ENCODE measurements around the gene CFAP119. TPM values are rescaled to one million over a fixed set of nuclear protein-coding genes. Genes with fewer than 3 reads are reported as not detected.
A peak's percentile ranks its signal among the peaks of the same experiment; 100 is the strongest.

CFAP119 gene
- total RNA-seq, 1 experiment from 2014 or later, result 4.2 TPM

- Histone ChIP-seq H3K27ac (peak overlapping the region; percentile 34), H3K4me3 (peak overlapping the region; percentile 67), H3K36me3 (peaks cover 22% of the 10 kb centered on the region), H3K9me3 (replicated peaks) (no peaks in the 10 kb centered on the region), H3K4me1 (peaks cover 5% of the 10 kb centered on the region; the same call in 1 of the 2 replicates), H3K27me3 (no peaks in the 10 kb centered on the region)
- DNase-seq, result no peak
Measured at GRCh38 chr16:30760577-30761426, 1.1 kb downstream of the CFAP119 start.

DNA sequence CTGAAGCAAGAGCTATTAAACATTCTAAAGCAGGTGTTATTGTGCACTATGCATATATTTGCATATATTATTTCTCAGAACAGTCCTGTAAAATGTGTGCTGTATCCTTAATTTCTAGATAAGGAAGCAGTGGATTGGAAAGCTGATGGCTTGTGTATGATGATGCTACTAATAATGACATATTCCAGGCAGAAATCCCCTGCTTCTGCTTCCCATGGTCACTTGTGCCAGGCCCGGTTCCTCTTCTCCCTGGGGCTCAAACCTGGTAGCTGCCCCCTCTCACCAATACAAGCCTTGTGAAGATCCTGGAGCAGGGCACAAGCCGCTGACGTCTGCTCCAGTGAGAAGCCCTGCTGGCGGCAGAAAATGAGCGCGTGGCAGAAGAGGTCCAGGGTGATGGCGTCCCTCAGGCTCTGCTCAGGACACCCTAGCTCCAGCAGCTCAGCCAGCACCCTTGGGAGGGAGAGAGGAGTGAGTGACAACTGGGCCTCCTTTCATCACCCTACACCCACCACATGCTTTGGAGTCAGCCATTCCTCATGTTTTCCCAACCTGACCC is 1.8 kb downstream of the CFAP119 start:
- Histone ChIP-seq H3K9me3 (replicated peaks) (no peaks in the 10 kb centered on the region), H3K27ac (no peak overlapping the region), H3K36me3 (peaks cover 22% of the 10 kb centered on the region), H3K4me3 (no peak overlapping the region), H3K4me1 (peaks cover 5% of the 10 kb centered on the region; the same call in 1 of the 2 replicates), H3K27me3 (no peaks in the 10 kb centered on the region)
- no peak for DNase-seq

- Histone ChIP-seq H3K9me3 (replicated peaks) (no peaks in the 10 kb centered on the region), H3K36me3 (peaks cover 16% of the 10 kb centered on the region), H3K4me3 (no peak overlapping the region), H3K27me3 (no peaks in the 10 kb centered on the region), H3K27ac (no peak overlapping the region), H3K4me1 (peaks cover 5% of the 10 kb centered on the region; the same call in 1 of the 2 replicates)
- no peak for DNase-seq
Measured at GRCh38 chr16:30758988-30759491, 2.8 kb downstream of the CFAP119 start.

DNA sequence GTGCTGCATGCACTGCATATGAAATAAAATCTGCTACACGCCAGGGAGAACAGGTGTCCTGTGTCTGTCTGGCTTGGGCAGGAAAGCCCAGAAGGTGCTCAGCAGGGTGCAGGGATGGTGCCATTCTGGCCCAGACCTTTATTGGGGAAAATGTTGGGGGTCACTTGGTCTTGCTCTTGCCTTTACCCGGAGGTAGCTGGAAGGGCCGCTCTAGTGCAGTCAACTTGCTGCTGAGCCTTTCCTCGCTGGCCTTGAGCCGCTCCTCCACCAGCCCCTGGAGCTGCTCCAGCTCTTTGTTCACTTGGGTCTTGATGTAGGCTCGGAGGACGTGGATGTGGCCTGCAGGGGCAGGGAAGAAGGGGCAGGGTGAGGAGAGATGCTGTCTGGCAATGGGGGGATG is 4.5 kb downstream of the CFAP119 start:
- no peak for DNase-seq
- peaks cover 28% of the 10 kb centered on the region for H3K36me3 ChIP-seq
- no peaks in the 10 kb centered on the region for H3K27me3 ChIP-seq
- no peaks in the 10 kb centered on the region for H3K9me3 ChIP-seq (replicated peaks)
- H3K27ac ChIP-seq, result no peak overlapping the region
- H3K4me1 ChIP-seq, result 0 out of 2 replicates have a peak, but pooled peaks cover 2% of the 10 kb centered on the region
- no peak overlapping the region for H3K4me3 ChIP-seq

- H3K9me3 ChIP-seq (replicated peaks), result no peaks in the 10 kb centered on the region
- H3K4me3 ChIP-seq, result no peak overlapping the region
- H3K36me3 ChIP-seq, result peaks cover 28% of the 10 kb centered on the region
- no peak for DNase-seq
- H3K4me1 ChIP-seq, result 0 out of 2 replicates have a peak, but pooled peaks cover 2% of the 10 kb centered on the region
- H3K27me3 ChIP-seq, result no peaks in the 10 kb centered on the region
- no peak overlapping the region for H3K27ac ChIP-seq
Measured at GRCh38 chr16:30756781-30757100, 5.1 kb downstream of the CFAP119 start.

DNA sequence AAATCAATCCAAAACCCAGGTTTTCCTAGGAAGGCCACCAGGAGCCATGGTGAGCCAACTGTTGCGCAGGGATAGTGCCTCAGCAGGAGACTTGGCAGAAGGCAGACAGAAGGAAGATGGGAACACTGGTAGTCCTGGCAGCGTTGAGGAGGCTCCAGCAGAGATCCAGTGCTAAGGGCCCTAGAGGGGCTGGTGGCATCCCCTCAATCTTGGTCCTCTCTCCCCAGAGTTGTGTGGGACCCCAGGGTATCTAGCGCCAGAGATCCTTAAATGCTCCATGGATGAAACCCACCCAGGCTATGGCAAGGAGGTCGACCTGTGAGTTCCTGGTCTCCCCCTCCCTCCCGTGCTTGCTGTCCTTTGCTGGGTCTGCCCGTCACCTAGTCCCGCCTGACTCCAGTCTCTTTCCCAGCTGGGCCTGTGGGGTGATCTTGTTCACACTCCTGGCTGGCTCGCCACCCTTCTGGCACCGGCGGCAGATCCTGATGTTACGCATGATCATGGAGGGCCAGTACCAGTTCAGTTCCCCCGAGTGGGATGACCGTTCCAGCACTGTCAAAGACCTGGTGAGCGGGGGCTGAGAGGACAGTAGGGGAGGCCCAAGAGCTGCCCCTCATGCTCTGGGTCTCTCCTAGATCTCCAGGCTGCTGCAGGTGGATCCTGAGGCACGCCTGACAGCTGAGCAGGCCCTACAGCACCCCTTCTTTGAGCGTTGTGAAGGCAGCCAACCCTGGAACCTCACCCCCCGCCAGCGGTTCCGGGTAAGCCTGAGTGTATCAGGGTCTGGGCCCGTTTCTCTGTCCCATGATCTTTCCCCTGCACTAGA is 5.7 kb downstream of the CFAP119 start:
- H3K27ac ChIP-seq, result no peak overlapping the region
- 0 out of 2 replicates have a peak, but pooled peaks cover 2% of the 10 kb centered on the region for H3K4me1 ChIP-seq
- H3K36me3 ChIP-seq, result peaks cover 33% of the 10 kb centered on the region
- H3K9me3 ChIP-seq (replicated peaks), result no peaks in the 10 kb centered on the region
- no peak overlapping the region for H3K4me3 ChIP-seq
- H3K27me3 ChIP-seq, result no peaks in the 10 kb centered on the region
- DNase-seq, result no peak

DNA sequence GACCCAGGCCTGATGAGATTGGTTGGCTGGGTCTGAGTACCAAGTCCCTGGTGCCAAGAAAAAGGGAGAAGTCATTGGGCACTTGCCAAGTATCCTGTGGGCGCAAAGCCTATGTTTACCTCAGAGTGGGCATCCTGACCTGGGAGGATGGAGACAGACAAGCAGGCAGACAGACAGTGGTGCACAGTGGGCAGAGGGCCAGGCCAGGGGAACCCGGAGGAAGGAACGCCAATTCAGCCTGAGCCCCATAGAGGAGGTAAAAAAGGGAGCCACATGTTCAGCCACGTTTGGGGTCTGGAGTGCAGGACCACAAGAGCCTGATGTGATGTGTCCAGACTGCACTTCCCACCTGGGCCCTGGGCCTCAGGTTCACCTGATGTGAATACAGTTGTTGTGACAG is 8.3 kb downstream of the CFAP119 start:
- Histone ChIP-seq H3K27ac (no peak overlapping the region), H3K4me3 (no peak overlapping the region), H3K9me3 (replicated peaks) (no peaks in the 10 kb centered on the region), H3K27me3 (no peaks in the 10 kb centered on the region), H3K36me3 (peaks cover 33% of the 10 kb centered on the region), H3K4me1 (no peaks in the 10 kb centered on the region)
- no peak for DNase-seq

GRCh38 chr16:30750876-30751465 is 10.9 kb downstream of the CFAP119 start:
- H3K27ac ChIP-seq, result no peak overlapping the region
- no peaks in the 10 kb centered on the region for H3K4me1 ChIP-seq
- no peak overlapping the region for H3K4me3 ChIP-seq
- H3K9me3 ChIP-seq (replicated peaks), result no peaks in the 10 kb centered on the region
- peaks cover 31% of the 10 kb centered on the region for H3K36me3 ChIP-seq
- H3K27me3 ChIP-seq, result no peaks in the 10 kb centered on the region
- DNase-seq, result no peak

- no peaks in the 10 kb centered on the region for H3K9me3 ChIP-seq (replicated peaks)
- H3K36me3 ChIP-seq, result peaks cover 24% of the 10 kb centered on the region
- H3K4me3 ChIP-seq, result no peak overlapping the region
- no peak overlapping the region for H3K27ac ChIP-seq
- DNase-seq, result no peak
- H3K27me3 ChIP-seq, result no peaks in the 10 kb centered on the region
- H3K4me1 ChIP-seq, result no peaks in the 10 kb centered on the region
Measured at GRCh38 chr16:30750201-30750600, 11.7 kb downstream of the CFAP119 start.

DNA sequence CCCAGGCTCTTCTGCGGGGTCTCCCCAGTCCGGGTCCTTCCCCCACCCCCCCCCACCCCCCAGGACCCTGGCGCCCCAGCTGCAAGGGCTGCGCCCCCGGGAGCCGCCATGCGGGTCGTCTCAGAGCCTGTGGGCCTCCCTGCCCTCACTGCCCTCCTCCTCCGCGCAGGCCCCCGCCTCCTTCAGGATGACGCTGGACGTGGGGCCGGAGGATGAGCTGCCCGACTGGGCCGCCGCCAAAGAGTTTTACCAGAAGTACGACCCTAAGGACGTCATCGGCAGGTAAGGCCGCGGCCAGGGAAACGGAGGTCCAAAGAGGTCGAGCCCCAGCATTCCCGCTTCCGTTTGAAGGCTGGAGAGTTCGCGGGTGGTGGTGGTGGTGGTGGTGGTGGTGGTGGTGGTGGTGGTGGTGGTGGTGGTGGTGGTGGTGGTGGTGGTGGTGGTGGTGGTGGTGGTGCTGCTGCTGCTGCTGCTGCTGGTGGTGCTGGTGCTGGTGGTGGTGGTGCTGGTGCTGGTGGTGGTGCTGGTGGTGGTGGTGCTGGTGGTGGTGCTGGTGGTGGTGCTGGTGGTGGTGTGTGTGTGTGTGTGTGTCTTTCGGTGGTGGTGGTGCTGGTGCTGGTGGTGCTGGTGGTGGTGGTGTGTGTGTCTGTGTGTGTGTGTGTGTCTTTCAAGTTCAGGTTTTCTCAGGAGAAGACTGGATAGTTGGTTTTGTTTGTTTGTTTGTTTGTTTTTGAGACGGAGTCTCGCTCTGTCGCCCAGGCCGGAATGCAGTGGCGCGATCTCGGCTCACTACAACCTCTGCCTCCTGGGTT is 13.0 kb downstream of the CFAP119 start:
- Histone ChIP-seq H3K9me3 (replicated peaks) (no peaks in the 10 kb centered on the region), H3K4me3 (peak overlapping the region; percentile 80), H3K27me3 (no peaks in the 10 kb centered on the region), H3K36me3 (peaks cover 27% of the 10 kb centered on the region), H3K4me1 (no peaks in the 10 kb centered on the region), H3K27ac (no peak overlapping the region)
- DNase-seq, result peak; percentile 46 to 48

- peaks cover 21% of the 10 kb centered on the region for H3K36me3 ChIP-seq
- peak; percentile 99 to 100 for DNase-seq
- H3K4me1 ChIP-seq, result no peaks in the 10 kb centered on the region
- H3K9me3 ChIP-seq (replicated peaks), result no peaks in the 10 kb centered on the region
- H3K27me3 ChIP-seq, result no peaks in the 10 kb centered on the region
- H3K4me3 ChIP-seq, result peak within 1 kb of the TSS; percentile 80
- peak within 1 kb of the TSS; percentile 33; the same call in 1 of the 2 replicates for H3K27ac ChIP-seq
Measured at GRCh38 chr16:30747799-30748633, 13.8 kb downstream of the CFAP119 start, which contains the start of gene PHKG2. Gene PHKG2 (plus strand): TSS chr16:30748425. CDS start chr16:30748821, 396 bp downstream.

DNA sequence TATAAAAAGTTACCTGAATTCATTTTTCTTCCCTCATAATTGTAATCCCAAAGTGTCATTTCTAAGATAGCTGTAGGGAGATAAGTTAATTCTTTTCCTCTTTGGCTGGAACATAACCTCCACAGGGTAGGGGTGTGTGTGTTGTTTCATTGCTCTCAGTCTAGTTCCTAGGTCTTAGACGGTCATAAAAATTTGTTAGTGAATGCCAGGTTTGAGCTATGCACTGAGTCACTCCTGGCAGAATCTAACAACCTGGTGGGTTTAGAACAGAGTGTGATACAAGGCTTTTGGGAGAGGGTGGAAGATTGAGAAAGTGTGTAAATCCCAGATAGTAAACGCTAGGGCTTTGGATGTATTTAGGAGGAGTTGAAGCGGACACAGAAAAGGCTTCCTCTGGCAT is 14.5 kb downstream of the CFAP119 start:
- Histone ChIP-seq H3K4me3 (peak overlapping the region; percentile 80), H3K36me3 (peaks cover 14% of the 10 kb centered on the region), H3K27ac (peak overlapping the region; percentile 33; the same call in 1 of the 2 replicates), H3K27me3 (no peaks in the 10 kb centered on the region), H3K4me1 (no peaks in the 10 kb centered on the region), H3K9me3 (replicated peaks) (no peaks in the 10 kb centered on the region)
- DNase-seq, result no peak

DNA sequence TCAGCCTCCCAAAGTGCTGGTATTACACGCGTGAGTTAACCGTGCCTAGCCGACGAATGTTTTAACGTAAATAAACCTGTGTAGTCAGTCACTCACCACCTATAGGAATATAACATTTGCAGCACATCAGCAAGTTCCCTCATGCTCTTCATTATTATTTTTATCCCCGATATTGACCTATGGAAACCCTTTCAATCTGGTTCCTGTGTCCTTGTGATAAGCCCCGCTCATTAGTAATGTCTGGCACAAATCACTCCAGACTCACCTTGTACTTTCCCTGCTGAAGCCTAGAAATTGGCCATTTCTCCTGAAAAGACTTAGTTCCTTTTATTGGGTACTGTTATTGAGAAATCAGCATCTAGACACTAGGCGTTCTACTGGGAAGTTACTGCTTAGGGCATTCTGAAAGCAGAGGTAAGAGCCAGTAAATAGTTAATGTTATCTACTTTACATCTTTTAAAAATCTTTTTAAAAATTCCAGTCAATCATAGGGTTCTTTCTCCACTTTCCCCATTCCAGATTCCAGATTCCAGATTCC is 15.2 kb downstream of the CFAP119 start:
- no peak for DNase-seq
- H3K27ac ChIP-seq, result no peak overlapping the region
- no peak overlapping the region for H3K4me3 ChIP-seq
- no peaks in the 10 kb centered on the region for H3K27me3 ChIP-seq
- H3K9me3 ChIP-seq (replicated peaks), result no peaks in the 10 kb centered on the region
- peaks cover 13% of the 10 kb centered on the region for H3K36me3 ChIP-seq
- H3K4me1 ChIP-seq, result no peaks in the 10 kb centered on the region
